SU-DHL-6 (cell line): ENCODE data around the gene HMGN1.

Source experiments
- H2AFZ ChIP-seq: fragments of 200-600 bp; sonication (generic); 2 replicates; pipeline ENCODE4 v1.6.1; 2014; ENCODE audit warnings: low read depth, mild to moderate bottlenecking, moderate library complexity, mixed read lengths, antibody characterized with exemption, low read length; ENCODE audit not compliant: severe bottlenecking
- H3F3A ChIP-seq: fragments of 200-600 bp; shearing (Covaris generic); 2 replicates; pipeline ENCODE4 v1.6.0; 2016; ENCODE audit warnings: antibody characterized with exemption, mild to moderate bottlenecking; ENCODE audit not compliant: insufficient read depth
- H3K27ac ChIP-seq: fragments of 200-600 bp; sonication (generic); 2 replicates; pipeline ENCODE4 v1.5.1; 2016; ENCODE audit warnings: low read depth, mild to moderate bottlenecking, low read length, moderate library complexity, mixed read lengths
- H3K27me3 ChIP-seq: fragments of 200-600 bp; sonication (generic), shearing (Covaris generic); 2 replicates; pipeline ENCODE4 v1.6.0; 2014; ENCODE audit warnings: mild to moderate bottlenecking, low read length
- H3K36me3 ChIP-seq: fragments of 200-600 bp; sonication (generic); 2 replicates; pipeline ENCODE4 v1.6.1; 2014; ENCODE audit warnings: mild to moderate bottlenecking, low read length, mixed read lengths
- H3K4me2 ChIP-seq: fragments of 300-600, 200-600 bp; shearing (Covaris generic), sonication (generic); 2 replicates; pipeline ENCODE4 v1.6.0; 2014; ENCODE audit warnings: low read length, low read depth, mild to moderate bottlenecking; ENCODE audit not compliant: poor library complexity, severe bottlenecking
- H3K4me3 ChIP-seq: fragments of 200-600 bp; sonication (generic); 2 replicates; pipeline ENCODE4 v1.5.1; 2014; ENCODE audit warnings: antibody characterized with exemption, low read length, mild to moderate bottlenecking, mixed read lengths; ENCODE audit not compliant: insufficient read depth, poor library complexity, severe bottlenecking
- H3K79me2 ChIP-seq: fragments of 200-600 bp; sonication (generic); 2 replicates; pipeline ENCODE4 v1.6.1; 2014; ENCODE audit warnings: mild to moderate bottlenecking, low read length, moderate library complexity; ENCODE audit not compliant: insufficient read depth
- H3K9ac ChIP-seq: fragments of 200-600 bp; sonication (generic); 2 replicates; pipeline ENCODE4 v1.7.0; 2014; ENCODE audit warnings: mild to moderate bottlenecking, low read length
- H3K9me2 ChIP-seq: fragments of 200-600 bp; sonication (generic); replicated peaks from 2 replicates; pipeline ENCODE4 v1.6.1; 2014; ENCODE audit warnings: low read length; ENCODE audit not compliant: insufficient read depth
- H3K9me3 ChIP-seq: fragments of 200-600 bp; sonication (generic); 2 replicates; pipeline ENCODE4 v1.6.1; 2014; ENCODE audit warnings: low read length, mixed read lengths; ENCODE audit not compliant: insufficient read depth
- H4K20me1 ChIP-seq: fragments of 200-600 bp; sonication (generic); 2 replicates; pipeline ENCODE4 v1.6.1; 2014; ENCODE audit warnings: low read depth, mild to moderate bottlenecking, antibody characterized with exemption, low read length, moderate library complexity, mixed read lengths
- CTCF ChIP-seq: fragments of 200-600 bp; sonication (generic); IDR thresholded peaks from one replicate; pipeline ENCODE4 v1.5.1; 2017; ENCODE audit warnings: antibody characterized with exemption, mild to moderate bottlenecking, low read length, moderate library complexity; ENCODE audit not compliant: insufficient read depth, poor library complexity, severe bottlenecking
- EZH2phosphoT487 ChIP-seq: fragments of 200-600 bp; sonication (generic), shearing (Covaris generic); conservative IDR thresholded peaks from 2 replicates; pipeline ENCODE4 v1.6.1; 2018; ENCODE audit warnings: mild to moderate bottlenecking, antibody characterized with exemption, low read length, moderate library complexity, mixed read lengths

Gene HMGN1

GRCh38 chr21:39340687-39341086 is 8.2 kb downstream of the HMGN1 start:
- Histone ChIP-seq H3K9me3 (no peaks in the 10 kb centered on the region), H3F3A (peaks cover 86% of the 10 kb centered on the region), H3K4me2 (no peak overlapping the region), H3K4me3 (no peak overlapping the region), H3K9ac (no peak overlapping the region), H3K9me2 (no peaks in the 10 kb centered on the region), H3K27me3 (no peaks in the 10 kb centered on the region), H3K36me3 (peaks cover 32% of the 10 kb centered on the region), H3K27ac (peak overlapping the region; percentile 61), H2AFZ (no peak overlapping the region), H3K79me2 (peaks cover 14% of the 10 kb centered on the region), H4K20me1 (peaks cover 6% of the 10 kb centered on the region)
- TF ChIP-seq CTCF (no peak), EZH2phosphoT487 (no peak)

- Histone ChIP-seq H3K27ac (peak overlapping the region; percentile 61), H3K27me3 (no peaks in the 10 kb centered on the region), H3F3A (peaks cover 73% of the 10 kb centered on the region), H3K4me3 (no peak overlapping the region), H3K9me3 (no peaks in the 10 kb centered on the region), H4K20me1 (no peaks in the 10 kb centered on the region; the same call in 1 of the 2 replicates), H3K9ac (no peak overlapping the region), H3K79me2 (no peaks in the 10 kb centered on the region), H2AFZ (no peak overlapping the region), H3K36me3 (peaks cover 18% of the 10 kb centered on the region), H3K4me2 (no peak overlapping the region), H3K9me2 (no peaks in the 10 kb centered on the region)
- TF ChIP-seq CTCF (no peak), EZH2phosphoT487 (no peak)
Measured at GRCh38 chr21:39339231-39339630, 9.7 kb downstream of the HMGN1 start.

- peak overlapping the region; percentile 33 for H3K4me2 ChIP-seq
Measured at GRCh38 chr21:39336457-39337008, 12.4 kb downstream of the HMGN1 start.

More at GRCh38 chr21:39336457-39337008, 12.4 kb downstream of the HMGN1 start:
- H2AFZ ChIP-seq: peak overlapping the region; percentile 31
- H3K27me3 ChIP-seq: no peaks in the 10 kb centered on the region
- no peaks in the 10 kb centered on the region for H3K9me3 ChIP-seq
- H3K79me2 ChIP-seq: no peaks in the 10 kb centered on the region
- H4K20me1 ChIP-seq: no peaks in the 10 kb centered on the region
- peaks cover 2% of the 10 kb centered on the region for H3K36me3 ChIP-seq
- no peaks in the 10 kb centered on the region for H3K9me2 ChIP-seq
- peaks cover 76% of the 10 kb centered on the region for H3F3A ChIP-seq
- peak overlapping the region; percentile 80 for H3K27ac ChIP-seq
- TF ChIP-seq EZH2phosphoT487: no peak
- TF ChIP-seq CTCF: no peak
- H3K4me3 ChIP-seq: no peak overlapping the region
- H3K9ac ChIP-seq: peak overlapping the region; percentile 34; the same call in 1 of the 2 replicates
